H1 (cell line): ENCODE measurements around the gene GIPR. TPM values are rescaled to one million over a fixed set of nuclear protein-coding genes. Genes with fewer than 3 reads are reported as not detected.

ENCODE experiments used
- CTCF ChIA-PET: fragments of 300-600 bp; sonication (Branson Sonifier 250); formaldehyde crosslinking; loops from one replicate; lab custom pipeline; 2021; ENCODE audit not compliant: partially characterized antibody; lab: Charles Lee
- POLR2A ChIA-PET: fragments of 300-600 bp; sonication (Branson Sonifier 250); formaldehyde crosslinking; loops from one replicate; lab custom pipeline; 2021; ENCODE audit warnings: inconsistent platforms; ENCODE audit not compliant: partially characterized antibody; lab: Charles Lee
- DNase-seq, 2 experiments: peaks; one replicate each; pipeline versions ENCODE4 v3.0.0 to v3.0.0-alpha.2; 2010 to 2022; ENCODE audit warnings: low spot score in 2 of 2, low read depth in 1 of 2, mixed read lengths in 1 of 2
- FAIRE-seq: peaks from 2 replicates; lab custom pipeline; 2011; peaks lifted over from hg19 to GRCh38; lab: Jason Lieb, UNC
- H2AFZ ChIP-seq: 2 replicates; pipeline ENCODE4 v1.8.1; 2012; ENCODE audit warnings: low read length, inconsistent platforms
- H2AK5ac ChIP-seq: 2 replicates; pipeline ENCODE4 v1.6.1; 2013; ENCODE audit warnings: low read depth, low read length
- H2BK120ac ChIP-seq: replicated peaks from 2 replicates; pipeline ENCODE3; 2013; ENCODE audit warnings: low read depth, low read length, inconsistent platforms
- H2BK12ac ChIP-seq: 2 replicates; pipeline ENCODE4 v1.6.1; 2013; ENCODE audit warnings: low read depth, low read length
- H2BK15ac ChIP-seq: 2 replicates; pipeline ENCODE4 v1.6.1; 2013; ENCODE audit warnings: low read length
- H2BK20ac ChIP-seq: 2 replicates; pipeline ENCODE4 v1.6.1; 2013; ENCODE audit warnings: low read length
- H2BK5ac ChIP-seq: 2 replicates; pipeline ENCODE4 v1.6.1; 2013; ENCODE audit warnings: low read depth, low read length
- H3K14ac ChIP-seq: 2 replicates; pipeline ENCODE4 v1.6.1; 2013; ENCODE audit warnings: inconsistent platforms; ENCODE audit not compliant: insufficient read length
- H3K18ac ChIP-seq: 2 replicates; pipeline ENCODE4 v1.6.1; 2013; ENCODE audit warnings: low read length; ENCODE audit errors: extremely low read depth
- H3K23ac ChIP-seq: 2 replicates; pipeline ENCODE4 v1.6.1; 2013; ENCODE audit warnings: inconsistent platforms; ENCODE audit not compliant: insufficient read length
- H3K23me2 ChIP-seq: 2 replicates; pipeline ENCODE4 v1.6.1; 2013; ENCODE audit warnings: low read depth, low read length
- H3K27ac ChIP-seq: 2 replicates; pipeline ENCODE4 v1.6.1; 2011; ENCODE audit warnings: low read depth, low read length, inconsistent platforms
- H3K27me3 ChIP-seq, 4 experiments: replicated peaks in 1 of 4; 1 replicate in 1 of 4; 2 replicates in 3 of 4; pipeline versions ENCODE4 v1.6.1 to v1.8.1; 2011 to 2013; ENCODE audit warnings: low read length in 3 of 4, mild to moderate bottlenecking in 3 of 4, inconsistent platforms in 2 of 4, mixed read lengths in 2 of 4, moderate library complexity in 1 of 4; ENCODE audit not compliant: control insufficient read depth in 3 of 4, insufficient read depth in 3 of 4; ENCODE audit errors: extremely low read depth in 1 of 4
- H3K36me3 ChIP-seq, 4 experiments: 2 replicates each; pipeline versions ENCODE4 v1.6.1 to v1.8.1; 2011 to 2013; ENCODE audit warnings: mild to moderate bottlenecking in 4 of 4, low read length in 3 of 4, moderate library complexity in 2 of 4, control low read depth in 1 of 4, inconsistent platforms in 1 of 4; ENCODE audit not compliant: insufficient read depth in 4 of 4, control insufficient read depth in 2 of 4
- H3K4ac ChIP-seq: replicated peaks from 2 replicates; pipeline ENCODE3; 2013; ENCODE audit warnings: low read length, low read depth, mixed read lengths, inconsistent platforms; ENCODE audit not compliant: insufficient read length
- H3K4me1 ChIP-seq, 4 experiments: replicated peaks in 1 of 4; 1 replicate in 1 of 4; 2 replicates in 3 of 4; pipeline versions ENCODE4 v1.6.1 to v1.8.1; 2011 to 2013; ENCODE audit warnings: low read length in 3 of 4, inconsistent platforms in 2 of 4, mixed read lengths in 1 of 4; ENCODE audit not compliant: insufficient read depth in 4 of 4, control insufficient read depth in 3 of 4
- H3K4me2 ChIP-seq, 2 experiments: 2 replicates each; pipeline versions ENCODE4 v1.6.1 to v1.8.1; 2011 to 2013; ENCODE audit warnings: low read depth in 2 of 2, low read length in 2 of 2, control low read depth in 1 of 2, inconsistent platforms in 1 of 2, mild to moderate bottlenecking in 1 of 2; ENCODE audit not compliant: insufficient read depth in 1 of 2
- H3K4me3 ChIP-seq, 4 experiments: fragments of 200-600, 300-600 bp in 1 of 4; sonication (generic), shearing (Covaris generic), sonication (Bioruptor Twin) in 1 of 4; 2 replicates each; pipeline versions ENCODE4 v1.5.1 to v1.8.1; 2011 to 2016; ENCODE audit warnings: low read length in 4 of 4, low read depth in 3 of 4, control low read depth in 2 of 4, inconsistent platforms in 2 of 4, mild to moderate bottlenecking in 2 of 4, mixed read lengths in 1 of 4, moderate library complexity in 1 of 4; ENCODE audit not compliant: insufficient read depth in 2 of 4; ENCODE audit errors: extremely low read depth in 1 of 4
- H3K56ac ChIP-seq: replicated peaks from 2 replicates; pipeline ENCODE3; 2013; ENCODE audit warnings: low read depth, mild to moderate bottlenecking, mixed read lengths, low read length, inconsistent platforms; ENCODE audit not compliant: insufficient read length
- H3K79me1 ChIP-seq: 2 replicates; pipeline ENCODE4 v1.6.1; 2013; ENCODE audit warnings: low read depth, low read length, control low read depth
- H3K79me2 ChIP-seq, 2 experiments: 2 replicates each; pipeline versions ENCODE4 v1.6.1 to v1.8.1; 2012 to 2013; ENCODE audit warnings: low read length in 2 of 2, mild to moderate bottlenecking in 2 of 2, inconsistent platforms in 1 of 2; ENCODE audit not compliant: insufficient read depth in 2 of 2, control insufficient read depth in 1 of 2
- H3K9ac ChIP-seq, 4 experiments: replicated peaks in 1 of 4; 1 replicate in 1 of 4; 2 replicates in 3 of 4; pipeline versions ENCODE4 v1.6.1 to v1.8.1; 2011 to 2013; ENCODE audit warnings: low read depth in 3 of 4, low read length in 3 of 4, control low read depth in 2 of 4, mild to moderate bottlenecking in 2 of 4, moderate library complexity in 2 of 4, inconsistent platforms in 1 of 4; ENCODE audit errors: extremely low read depth in 1 of 4
- H3K9me3 ChIP-seq, 2 experiments: 2 replicates each; pipeline versions ENCODE4 v1.6.1 to v1.8.1; 2012 to 2013; ENCODE audit warnings: mild to moderate bottlenecking in 2 of 2, moderate library complexity in 2 of 2, control low read depth in 1 of 2, inconsistent platforms in 1 of 2, low read depth in 1 of 2, low read length in 1 of 2, mixed read lengths in 1 of 2; ENCODE audit not compliant: insufficient read depth in 2 of 2
- H4K20me1 ChIP-seq, 2 experiments: replicated peaks in 1 of 2; 2 replicates each; pipeline versions ENCODE3 to v1.8.1; 2011 to 2013; ENCODE audit warnings: inconsistent platforms in 2 of 2, low read length in 2 of 2, mild to moderate bottlenecking in 1 of 2; ENCODE audit not compliant: insufficient read depth in 2 of 2, control insufficient read depth in 1 of 2
- H4K5ac ChIP-seq: 2 replicates; pipeline ENCODE4 v1.6.1; 2013; ENCODE audit warnings: low read length, low read depth, mixed read lengths, inconsistent platforms; ENCODE audit not compliant: insufficient read length
- H4K8ac ChIP-seq: 2 replicates; pipeline ENCODE4 v1.8.0; 2013; ENCODE audit warnings: mild to moderate bottlenecking, moderate library complexity, low read length, inconsistent platforms; ENCODE audit not compliant: insufficient read depth; ENCODE audit errors: extremely low read depth
- H4K91ac ChIP-seq: replicated peaks from 2 replicates; pipeline ENCODE3; 2013; ENCODE audit warnings: low read length, mixed read lengths, inconsistent platforms; ENCODE audit not compliant: insufficient read length
- CEBPB ChIP-seq: IDR thresholded peaks from 2 replicates; pipeline ENCODE4 v1.6.1; 2012; ENCODE audit warnings: low read depth, low read length
- CREB1 ChIP-seq: IDR thresholded peaks from 2 replicates; pipeline ENCODE4 v1.6.1; 2012; ENCODE audit warnings: inconsistent platforms
- RAD21 ChIP-seq, 2 experiments: IDR thresholded peaks in 1 of 2; conservative IDR thresholded peaks in 1 of 2; 2 replicates each; pipeline ENCODE4 v1.6.1; 2011; ENCODE audit warnings: low read depth in 2 of 2, low read length in 2 of 2, improper control_type of control experiment in 1 of 2, inconsistent platforms in 1 of 2, mild to moderate bottlenecking in 1 of 2, moderate library complexity in 1 of 2
- SIN3A ChIP-seq, 2 experiments: IDR thresholded peaks in 1 of 2; conservative IDR thresholded peaks in 1 of 2; 2 replicates each; pipeline ENCODE4 v1.6.1; 2011 to 2012; ENCODE audit warnings: low read length in 2 of 2, improper control_type of control experiment in 1 of 2, low read depth in 1 of 2, mild to moderate bottlenecking in 1 of 2
- SP2 ChIP-seq: IDR thresholded peaks from 2 replicates; pipeline ENCODE4 v1.6.1; 2012; ENCODE audit warnings: mild to moderate bottlenecking, low read length, inconsistent platforms
- TAF1 ChIP-seq: IDR thresholded peaks from 2 replicates; pipeline ENCODE4 v1.6.1; 2011; ENCODE audit warnings: mild to moderate bottlenecking, low read depth, low read length
- TAF7 ChIP-seq: optimal IDR thresholded peaks from 2 replicates; pipeline ENCODE3; 2011; ENCODE audit warnings: low read depth, mild to moderate bottlenecking, inconsistent platforms, low read length, moderate library complexity, borderline replicate concordance
- TBP ChIP-seq: IDR thresholded peaks from 2 replicates; pipeline ENCODE4 v1.6.1; 2011; ENCODE audit warnings: low read depth, low read length, improper control_type of control experiment
- YY1 ChIP-seq: IDR thresholded peaks from 2 replicates; pipeline ENCODE4 v1.6.1; 2011; ENCODE audit warnings: low read depth, mild to moderate bottlenecking, low read length
- ZNF274 ChIP-seq: IDR thresholded peaks from 2 replicates; pipeline ENCODE4 v1.7.0; 2012; ENCODE audit warnings: low read length, borderline replicate concordance; ENCODE audit errors: extremely low read depth
- WGBS, 2 experiments: shearing (Covaris generic) in 1 of 2; methylation state at CpG; one replicate each; pipeline versions ENCODE4 v1.1.6 to v1.1.7; 2013 to 2015; ENCODE audit warnings: low lambda C conversion rate in 2 of 2, mixed read lengths in 2 of 2, inconsistent platforms in 1 of 2, low coverage in 1 of 2, missing lambda C conversion rate in 1 of 2; ENCODE audit not compliant: insufficient replicate concordance in 2 of 2, insufficient coverage in 1 of 2, insufficient read length in 1 of 2; ENCODE audit errors: extremely low coverage in 1 of 2, missing lambda C conversion rate in 1 of 2; 5-methylcytosine and 5-hydroxymethylcytosine counted together
- polyA plus RNA-seq, 7 experiments: library from polyadenylated mRNA; depleted of rRNA in 3 of 7; stranded (reverse) in 5 of 7; unstranded in 2 of 7; fragments of >200 nt in 5 of 7; fragments of 200-250 nt in 2 of 7; gene quantifications; 1 replicate in 5 of 7; 2 replicates in 1 of 7; 4 replicates in 1 of 7; pipeline versions ENCODE4 v1.2.1 to v1.2.3, GENCODE V29; 2011 to 2013; ENCODE audit warnings: missing spikeins in 2 of 7, mixed read lengths in 2 of 7
- total RNA-seq: library from RNA; stranded (reverse); fragmentation: NEBNext Ultra II Directional; extraction: Animal tissue kit (Norgen Biotek cat#: 25700); gene quantifications from 2 replicates; pipeline ENCODE4 v1.2.1, GENCODE V29; 2021

GIPR gene
- total and polyA plus RNA-seq, 2 of the 8 experiments (the other 6 are each of a cell fraction or from before 2014, with no cell fraction given) = 0.42 to 1.3 TPM

DNA sequence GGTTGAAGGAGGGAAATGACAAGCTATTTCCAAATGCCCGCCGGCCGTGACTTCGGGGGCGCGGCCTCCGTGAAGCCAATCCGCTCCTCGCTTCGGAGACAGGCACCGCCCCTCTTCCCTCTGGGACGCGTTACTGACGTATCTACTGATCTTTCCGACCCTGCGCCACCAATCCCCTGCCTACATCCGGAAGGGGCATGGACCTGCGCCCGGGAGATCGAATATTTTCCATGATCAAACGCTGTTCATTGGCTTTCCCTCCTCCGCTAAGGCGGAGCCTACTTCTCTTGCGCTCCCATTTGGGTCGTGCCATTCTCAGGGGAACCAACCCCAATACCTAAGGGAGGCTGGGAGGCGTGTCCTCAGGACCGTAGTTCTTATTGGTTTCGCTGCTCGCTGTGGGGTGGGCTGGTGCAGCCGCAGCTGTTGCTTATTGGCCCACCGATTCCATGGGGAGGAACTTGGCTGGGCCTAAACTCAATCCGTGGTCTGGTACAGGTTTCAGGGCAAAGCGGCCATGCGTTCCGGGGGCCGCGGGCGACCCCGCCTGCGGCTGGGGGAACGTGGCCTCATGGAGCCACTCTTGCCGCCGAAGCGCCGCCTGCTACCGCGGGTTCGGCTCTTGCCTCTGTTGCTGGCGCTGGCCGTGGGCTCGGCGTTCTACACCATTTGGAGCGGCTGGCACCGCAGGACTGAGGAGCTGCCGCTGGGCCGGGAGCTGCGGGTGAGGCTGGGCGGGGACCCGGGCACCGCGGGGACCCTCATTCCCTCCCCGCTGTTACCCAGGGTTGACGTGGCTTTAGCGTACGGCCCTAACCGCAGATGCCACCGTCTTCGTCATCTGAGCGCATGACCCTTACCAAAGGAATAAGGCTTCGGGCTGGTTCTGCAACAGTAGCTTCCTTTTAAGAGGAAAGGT, 24.4 kb downstream of the GIPR start, which contains the start of gene QPCTL:
QPCTL (plus strand) TSS at position 480 of the 919 bp plus-strand sequence; CDS start at position 518, 38 bp downstream.
- Histone ChIP-seq H3K79me1 (peaks cover 3% of the 10 kb centered on the region; the same call in 1 of the 2 replicates), H3K23me2 (peaks cover 3% of the 10 kb centered on the region; the same call in 1 of the 2 replicates), H2AFZ (peak within 1 kb of the TSS; percentile 61; the same call in 1 of the 2 replicates), H2BK12ac (no peak within 1 kb of the TSS), H3K9me3 (no peaks in the 10 kb centered on the region), H4K8ac (peak within 1 kb of the TSS; percentile 82), H2BK120ac (no peak within 1 kb of the TSS), H4K20me1 (peaks cover 0 to 11% of the 10 kb centered on the region in 2 experiments), H3K79me2 (peaks cover 0 to 25% of the 10 kb centered on the region in 2 experiments; a peak in 3 of 4 replicates), H3K18ac (peak within 1 kb of the TSS; percentile 83), H3K4me3 (peak within 1 kb of the TSS; percentile 73 to 89 (median 84)), H2BK5ac (peak within 1 kb of the TSS; percentile 73), H3K36me3 (peaks cover 11 to 35% (median 21%) of the 10 kb centered on the region in 4 experiments), H4K91ac (peak within 1 kb of the TSS; percentile 78), H2BK15ac (0 out of 2 replicates have a peak within 1 kb of the TSS, but pooled peaks have one; percentile 29), H2AK5ac (no peak within 1 kb of the TSS), H3K56ac (peak within 1 kb of the TSS; percentile 86), H3K4me1 (no peaks in the 10 kb centered on the region; a peak in 1 of 7 replicates), H3K27me3 (no peaks in the 10 kb centered on the region), H3K4ac (peak within 1 kb of the TSS; percentile 82), H2BK20ac (no peak within 1 kb of the TSS), H4K5ac (peak within 1 kb of the TSS; percentile 70), H3K4me2 (peak within 1 kb of the TSS; percentile 63 to 82), H3K27ac (peak within 1 kb of the TSS; percentile 79), H3K14ac (no peak within 1 kb of the TSS), H3K9ac (peak within 1 kb of the TSS; percentile 74 to 95 (median 83)), H3K23ac (no peak within 1 kb of the TSS)
- DNase-seq (peak; percentile 91 to 99), FAIRE-seq (peak; percentile 97)
- ChIA-PET POLR2A (interaction anchor here (0.6 to 4.8 kb wide), 28 partner anchors 10 to 195 kb away, joined by 3 to 74 read pairs (median 5); partner anchors contain the start of genes DMWD, FBXO46, SIX5 and VASP), CTCF (interaction anchor here (0.6 to 9.0 kb wide), 23 partner anchors 11 to 359 kb away, joined by 3 to 98 read pairs (median 4); no protein-coding TSS in a partner anchor)
- WGBS, 2 experiments = 1% methylated on average over 70 of the region's 70 CpGs; no CpG with 5 or more reads in 1 of the 2 experiments
- TF ChIP-seq SIN3A (conservative IDR thresholded peaks at IDR 0.05 in 1 of 2, IDR thresholded peaks at IDR 0.05 in 1 of 2; ENCODE audit: low read depth in 1 of 2, low read length in 2 of 2) (peak; percentile 0 to 14; a peak in 1 of 4 replicates), TBP (peak; percentile 80), CEBPB (0 out of 2 replicates have a peak, but pooled peaks have one; percentile 0), TAF7 (peak; percentile 53), TAF1 (peak; percentile 84), ZNF274 (no peak), SP2 (no peak), YY1 (peak; percentile 28; the same call in 1 of the 2 replicates), CREB1 (peak; percentile 93), RAD21 (IDR thresholded peaks at IDR 0.05 in 1 of 2, conservative IDR thresholded peaks at IDR 0.05 in 1 of 2; ENCODE audit: low read depth in 2 of 2, low read length in 2 of 2) (no peak)
